GM12865 (cell line): ENCODE measurements around the gene PDXK.
A peak's percentile ranks its signal among the peaks of the same experiment; 100 is the strongest.

Source experiments
- DNase-seq: peaks from one replicate; pipeline ENCODE4 v3.0.0; 2010; ENCODE audit warnings: low read depth
- H3K4me3 ChIP-seq: 2 replicates; pipeline ENCODE4 v1.5.1; 2011; ENCODE audit warnings: mild to moderate bottlenecking, low read depth, low read length, control low read depth
- TF ChIP-seq, protein P1 (sequence below): IDR thresholded peaks from 2 replicates; pipeline ENCODE4 v1.5.1; 2011; ENCODE audit warnings: low read length, control low read depth, low read depth, inconsistent platforms; ENCODE audit not compliant: insufficient read depth; ENCODE audit errors: missing control alignments

PDXK gene

DNA sequence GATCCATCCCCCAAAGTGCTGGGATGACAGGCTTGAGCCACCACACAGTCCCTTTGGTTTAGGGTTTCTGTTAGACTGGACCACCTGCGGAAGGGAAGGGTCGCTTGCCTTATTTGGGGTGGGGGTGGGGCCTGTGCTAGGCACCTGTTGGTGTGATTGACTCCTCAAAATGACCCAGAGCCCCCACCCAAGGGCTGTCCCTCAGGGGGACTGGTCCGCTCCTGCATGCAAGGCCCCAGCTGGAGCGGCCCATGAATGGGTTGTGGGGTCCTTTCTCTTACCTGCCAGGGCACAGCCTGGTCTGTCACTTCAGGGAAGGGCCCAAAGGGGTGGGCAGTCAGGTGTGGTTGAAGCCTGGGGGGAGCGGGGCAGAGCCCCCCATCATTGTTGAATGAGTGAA is 59.0 kb downstream of the PDXK start:
- H3K4me3 ChIP-seq: no peak overlapping the region
- TF ChIP-seq, protein P1, sequence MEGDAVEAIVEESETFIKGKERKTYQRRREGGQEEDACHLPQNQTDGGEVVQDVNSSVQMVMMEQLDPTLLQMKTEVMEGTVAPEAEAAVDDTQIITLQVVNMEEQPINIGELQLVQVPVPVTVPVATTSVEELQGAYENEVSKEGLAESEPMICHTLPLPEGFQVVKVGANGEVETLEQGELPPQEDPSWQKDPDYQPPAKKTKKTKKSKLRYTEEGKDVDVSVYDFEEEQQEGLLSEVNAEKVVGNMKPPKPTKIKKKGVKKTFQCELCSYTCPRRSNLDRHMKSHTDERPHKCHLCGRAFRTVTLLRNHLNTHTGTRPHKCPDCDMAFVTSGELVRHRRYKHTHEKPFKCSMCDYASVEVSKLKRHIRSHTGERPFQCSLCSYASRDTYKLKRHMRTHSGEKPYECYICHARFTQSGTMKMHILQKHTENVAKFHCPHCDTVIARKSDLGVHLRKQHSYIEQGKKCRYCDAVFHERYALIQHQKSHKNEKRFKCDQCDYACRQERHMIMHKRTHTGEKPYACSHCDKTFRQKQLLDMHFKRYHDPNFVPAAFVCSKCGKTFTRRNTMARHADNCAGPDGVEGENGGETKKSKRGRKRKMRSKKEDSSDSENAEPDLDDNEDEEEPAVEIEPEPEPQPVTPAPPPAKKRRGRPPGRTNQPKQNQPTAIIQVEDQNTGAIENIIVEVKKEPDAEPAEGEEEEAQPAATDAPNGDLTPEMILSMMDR: no peak
- DNase-seq: no peak

- no peak overlapping the region for H3K4me3 ChIP-seq
- TF ChIP-seq, protein P1: no peak
- no peak for DNase-seq
Measured at GRCh38 chr21:43778469-43779335, 59.8 kb downstream of the PDXK start.

- peak; percentile 70 for DNase-seq
Measured at GRCh38 chr21:43779660-43780059, 60.7 kb downstream of the PDXK start.

GRCh38 chr21:43781846-43782245 is 62.9 kb downstream of the PDXK start:
- no peak overlapping the region for H3K4me3 ChIP-seq
- TF ChIP-seq, protein P1: no peak
- DNase-seq: no peak

More at GRCh38 chr21:43779660-43780059, 60.7 kb downstream of the PDXK start:
- TF ChIP-seq, protein P1: no peak
- H3K4me3 ChIP-seq: no peak overlapping the region

DNA sequence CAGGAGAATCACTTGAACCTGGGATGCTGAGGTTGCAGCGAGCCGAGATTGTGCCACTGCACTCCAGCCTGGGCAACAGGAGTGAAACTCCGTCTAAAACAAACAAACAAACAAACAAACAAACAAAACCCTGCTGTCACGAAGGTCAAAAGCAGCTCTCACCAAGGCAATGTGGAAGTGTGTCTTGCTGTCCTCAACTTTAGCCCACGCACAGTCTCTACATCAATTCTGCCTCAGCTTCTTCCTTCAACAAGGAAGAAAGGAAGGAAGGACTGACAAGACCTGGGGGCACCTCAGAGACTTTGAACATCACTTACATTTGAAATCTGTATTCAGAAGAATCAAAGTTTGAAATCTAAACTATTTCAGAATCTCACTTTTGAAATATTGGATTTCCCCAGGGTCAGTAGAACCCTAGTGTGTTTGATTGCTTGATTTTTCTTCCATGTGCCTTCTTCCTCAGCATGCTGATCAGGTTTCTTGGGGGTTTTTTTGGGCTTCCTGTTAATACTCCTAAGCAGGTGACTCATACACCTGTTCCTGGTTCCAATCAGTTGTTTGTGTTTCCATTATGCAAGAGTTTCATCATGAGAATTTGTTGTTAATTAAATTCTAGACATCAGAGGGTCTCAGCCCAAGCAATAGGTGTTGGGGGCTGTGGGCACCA is 63.6 kb downstream of the PDXK start:
- no peak for DNase-seq
- no peak overlapping the region for H3K4me3 ChIP-seq
- TF ChIP-seq, protein P1: no peak

- TF ChIP-seq, protein P1: no peak
- H3K4me3 ChIP-seq: no peak overlapping the region
- DNase-seq: no peak
Measured at GRCh38 chr21:43783098-43783700, 64.3 kb downstream of the PDXK start.
